Measurements from ENCODE around the gene DOCK3.

GRCh38 chr3:50885070-50885850 lies 210.5 kb downstream of the DOCK3 start:
- TF ChIP-seq CTCF (IDR thresholded peaks at IDR 0.05; ENCODE audit: low read length) (no peak), EZH2phosphoT487 (IDR thresholded peaks at IDR 0.05; ENCODE audit: low read length) (no peak), EZH2 (optimal IDR thresholded peaks at IDR 0.05; ENCODE audit: low read depth, low read length) (no peak)
